Natural killer cell (primary cell): Measurements from ENCODE around the gene TM2D1. TPM values are rescaled to one million over a fixed set of nuclear protein-coding genes. Genes with fewer than 3 reads are reported as not detected.
"Not testable (repeated sequence)": the region's sequence is repeated elsewhere in the genome, so short reads cannot be mapped to it uniquely, and the experiment has no call there.

Experiments
- ATAC-seq, 3 donors: fragments of 150-1000 bp in 2 of 3; fragments of 200-7000 bp in 1 of 3; cut with Tn5 transposase; 1 replicate in 1 of 3; 2 replicates in 2 of 3; pipeline ENCODE4 v1.10.0; 2021; ENCODE audit warnings: mild to moderate bottlenecking in 2 of 3, moderate library complexity in 2 of 3
- DNase-seq, 2 donors: peaks; one replicate each; pipeline versions ENCODE4 v3.0.0 to v3.0.0-alpha.2; 2013 to 2021; ENCODE audit warnings: mixed read lengths in 1 of 2
- H3K27ac ChIP-seq: one replicate; pipeline ENCODE4 v1.5.1; 2013; ENCODE audit warnings: mild to moderate bottlenecking, low read length
- H3K27me3 ChIP-seq: one replicate; pipeline ENCODE4 v1.6.1; 2013; ENCODE audit warnings: low read length; ENCODE audit not compliant: control insufficient read depth, insufficient read depth
- H3K36me3 ChIP-seq: one replicate; pipeline ENCODE4 v1.6.1; 2013; ENCODE audit warnings: low read length; ENCODE audit not compliant: control insufficient read depth, insufficient read depth
- H3K4me1 ChIP-seq: one replicate; pipeline ENCODE4 v1.6.1; 2013; ENCODE audit warnings: low read length; ENCODE audit not compliant: control insufficient read depth, insufficient read depth
- H3K4me3 ChIP-seq: one replicate; pipeline ENCODE4 v1.5.1; 2013; ENCODE audit warnings: low read length
- H3K9me3 ChIP-seq: one replicate; pipeline ENCODE4 v1.6.1; 2013; ENCODE audit warnings: low read length; ENCODE audit not compliant: control insufficient read depth, insufficient read depth
- H3K27ac Mint-ChIP-seq, 2 donors: one replicate each; pipeline ENCODE4 v1.8.0; 2022; ENCODE audit warnings: mild to moderate bottlenecking in 2 of 2, mixed read lengths in 2 of 2, moderate library complexity in 1 of 2
- H3K27me3 Mint-ChIP-seq, 2 donors: one replicate each; pipeline ENCODE4 v1.8.0; 2022; ENCODE audit warnings: low read depth in 2 of 2, mixed read lengths in 2 of 2
- H3K36me3 Mint-ChIP-seq: one replicate; pipeline ENCODE4 v1.8.0; 2022; ENCODE audit warnings: mixed read lengths
- H3K4me1 Mint-ChIP-seq, 2 donors: one replicate each; pipeline ENCODE4 v1.8.0; 2022; ENCODE audit warnings: mixed read lengths in 2 of 2
- H3K4me3 Mint-ChIP-seq: one replicate; pipeline ENCODE4 v1.8.0; 2022; ENCODE audit warnings: mild to moderate bottlenecking, moderate library complexity, mixed read lengths
- H3K9me3 Mint-ChIP-seq, 2 donors: one replicate each; pipeline ENCODE4 v1.8.0; 2022; ENCODE audit warnings: mixed read lengths in 2 of 2
- CTCF ChIP-seq: fragments of 200-600 bp; IDR thresholded peaks from one replicate; pipeline ENCODE4 v1.8.0; 2022; ENCODE audit warnings: antibody characterized with exemption
- WGBS: methylation state at CpG from one replicate; pipeline ENCODE4 v1.1.7; 2013; ENCODE audit warnings: missing lambda C conversion rate; ENCODE audit not compliant: insufficient coverage; 5-methylcytosine and 5-hydroxymethylcytosine counted together
- intact Hi-C: fragments of 100-400 bp; cut with micrococcal nuclease; formaldehyde crosslinking; loops from one replicate; pipeline ENCODE4 v1.14.2; 2022
- total RNA-seq, 4 donors: library from RNA; stranded (reverse); fragments of 120-200 nt in 1 of 4; gene quantifications; one replicate each; pipeline versions ENCODE4 v1.2.3 to v1.2.4, GENCODE V29; 2013 to 2022

The TM2D1 gene
- total RNA-seq, 3 donors from 2014 or later (not counting 1 experiment from before 2014, with no cell fraction given), result 24.7 to 34.2 (median 26.4) TPM

DNA sequence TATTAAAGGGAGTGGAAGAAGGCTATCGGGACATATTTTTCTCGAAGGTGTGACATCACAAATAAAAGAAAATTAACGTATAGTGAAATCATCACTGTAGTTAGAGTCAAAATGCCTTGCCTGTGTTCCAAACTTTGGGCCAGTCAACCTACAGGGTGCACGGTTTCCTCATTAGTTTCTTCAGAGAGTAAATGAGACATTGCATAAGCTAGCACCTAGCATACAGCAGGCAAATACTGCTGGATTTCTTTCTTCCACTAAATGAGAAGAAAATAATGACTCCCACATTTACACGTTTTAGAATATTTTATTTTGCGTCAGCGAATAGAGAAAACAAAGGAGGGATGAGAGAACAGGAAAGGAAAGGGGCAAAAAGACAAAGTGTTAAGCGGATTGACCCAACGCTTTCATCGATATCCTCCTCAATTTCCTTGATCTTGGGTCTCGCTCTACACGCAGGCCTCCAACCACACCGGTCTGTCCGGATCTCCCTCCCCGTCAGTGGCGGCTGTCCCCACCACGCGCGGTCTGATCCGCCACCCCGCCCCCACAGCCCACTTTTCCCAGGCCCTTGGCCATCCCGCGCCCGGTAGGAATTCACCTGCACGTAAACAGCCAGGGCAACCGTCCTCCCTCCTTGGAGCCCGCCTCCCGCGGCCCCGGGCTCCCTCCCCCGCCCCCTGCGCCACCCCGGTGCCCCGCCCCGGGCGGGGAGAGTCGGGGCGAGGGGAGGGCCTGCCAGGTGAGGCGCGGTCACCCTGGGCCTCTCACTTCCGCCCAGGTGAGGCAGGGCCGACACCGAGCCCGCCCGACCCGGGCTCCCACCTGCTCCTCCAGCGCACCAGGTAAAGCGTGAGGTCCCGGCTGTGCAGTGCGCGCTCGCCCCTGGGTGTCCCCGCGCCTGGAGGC is 17.0 kb upstream of the TM2D1 start, which contains the start of gene PATJ:
TSS of gene PATJ (plus strand) at position 770 of the 909 bp plus-strand sequence. CDS start 20,413 bp downstream, outside the sequence.
- ATAC-seq, result peak; percentile 73 to 78 (median 77)
- H3K4me1 Mint-ChIP-seq, result peaks cover 14 to 17% of the 10 kb centered on the region in 2 donors

GRCh38 chr1:61740751-61741700 is 16.1 kb upstream of the TM2D1 start:
- no peaks in the 10 kb centered on the region for H3K27me3 ChIP-seq
- H3K9me3 Mint-ChIP-seq, result no peaks in the 10 kb centered on the region
- 94% methylated on average over 14 of the region's 19 CpGs for WGBS
- H3K36me3 ChIP-seq, result no peaks in the 10 kb centered on the region
- H3K36me3 Mint-ChIP-seq, result no peaks in the 10 kb centered on the region
- H3K4me3 ChIP-seq, result no peak overlapping the region
- no peaks in the 10 kb centered on the region for H3K27me3 Mint-ChIP-seq
- DNase-seq (no peak), ATAC-seq (no peak)
- peak overlapping the region; percentile 95 for H3K4me3 Mint-ChIP-seq
- H3K4me1 ChIP-seq, result peaks cover 15% of the 10 kb centered on the region
- no peaks in the 10 kb centered on the region for H3K9me3 ChIP-seq
- intact Hi-C loops, result no loop called here
- peak overlapping the region; percentile 84 to 88 for H3K27ac Mint-ChIP-seq
- peaks cover 10 to 17% of the 10 kb centered on the region in 2 donors for H3K4me1 Mint-ChIP-seq
- TF ChIP-seq CTCF, result no peak
- H3K27ac ChIP-seq, result no peak overlapping the region

More for the DNA sequence above, 17.0 kb upstream of the TM2D1 start, which contains the start of gene PATJ:
- H3K9me3 ChIP-seq, result no peaks in the 10 kb centered on the region
- TF ChIP-seq CTCF, result no peak
- H3K4me1 ChIP-seq, result peaks cover 15% of the 10 kb centered on the region
- 4% methylated on average over 53 of the region's 54 CpGs for WGBS
- no peaks in the 10 kb centered on the region for H3K27me3 ChIP-seq
- Mint-ChIP-seq H3K36me3 (no peaks in the 10 kb centered on the region), H3K4me3 (peak within 1 kb of the TSS; percentile 95), H3K9me3 (no peaks in the 10 kb centered on the region), H3K27me3 (no peaks in the 10 kb centered on the region), H3K27ac (peak within 1 kb of the TSS; percentile 84 to 88)
- H3K4me3 ChIP-seq, result peak within 1 kb of the TSS; percentile 45
- peak within 1 kb of the TSS; percentile 32 for H3K27ac ChIP-seq
- peak; percentile 27 to 79 for DNase-seq
- intact Hi-C loops, result no loop called here
- no peaks in the 10 kb centered on the region for H3K36me3 ChIP-seq

DNA sequence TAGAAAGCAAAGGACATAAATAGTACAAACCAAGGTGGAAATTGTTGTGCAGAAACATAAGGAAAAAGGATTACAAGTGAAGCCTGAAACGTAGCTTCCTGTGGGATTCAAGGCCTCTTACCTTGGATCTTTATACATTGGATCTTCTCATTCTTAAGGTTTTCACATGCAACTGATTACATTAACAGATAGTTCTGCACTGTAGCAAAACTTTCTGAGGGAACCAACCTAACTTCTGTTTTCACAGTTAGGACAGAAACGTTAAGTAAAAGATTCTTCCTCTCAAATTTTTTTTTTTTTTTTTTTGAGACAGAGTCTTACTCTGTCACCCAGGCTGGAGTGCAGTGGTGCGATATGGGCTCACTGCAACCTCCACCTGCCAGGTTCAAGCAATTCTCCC is 7.8 kb upstream of the TM2D1 start:
- H3K4me1 Mint-ChIP-seq, result no peaks in the 10 kb centered on the region
- DNase-seq, result no peak
- no peaks in the 10 kb centered on the region for H3K36me3 Mint-ChIP-seq
- no peak overlapping the region for H3K27ac ChIP-seq
- no peak for ATAC-seq
- no peaks in the 10 kb centered on the region for H3K4me1 ChIP-seq
- 58% methylated on average over 3 of the region's 3 CpGs for WGBS
- H3K27ac Mint-ChIP-seq, result no peak overlapping the region
- H3K27me3 Mint-ChIP-seq, result peaks cover 0 to 3% of the 10 kb centered on the region in 2 donors
- no peaks in the 10 kb centered on the region for H3K27me3 ChIP-seq
- no peak overlapping the region for H3K4me3 Mint-ChIP-seq
- no peaks in the 10 kb centered on the region for H3K36me3 ChIP-seq
- intact Hi-C loops, result no loop called here
- H3K9me3 Mint-ChIP-seq, result no peaks in the 10 kb centered on the region
- no peaks in the 10 kb centered on the region for H3K9me3 ChIP-seq
- no peak for TF ChIP-seq CTCF
- H3K4me3 ChIP-seq, result no peak overlapping the region

- H3K4me1 Mint-ChIP-seq, DNase-seq, H3K27ac Mint-ChIP-seq, H3K9me3 Mint-ChIP-seq, ATAC-seq, H3K9me3 ChIP-seq, H3K27ac ChIP-seq, H3K27me3 Mint-ChIP-seq, intact Hi-C loops, H3K36me3 ChIP-seq, H3K4me3 ChIP-seq, H3K27me3 ChIP-seq, H3K4me1 ChIP-seq, H3K4me3 Mint-ChIP-seq, H3K36me3 Mint-ChIP-seq: not testable (repeated sequence)
- 36% methylated on average over 1 of the region's 1 CpG for WGBS
Observed at GRCh38 chr1:61730679-61731078, 5.7 kb upstream of the TM2D1 start.
